Activated CD4-positive, CD25-positive, alpha-beta regulatory T cell (primary cell): ENCODE measurements around the gene OCIAD1.
"Not testable (repeated sequence)": the region's sequence is repeated elsewhere in the genome, so short reads cannot be mapped to it uniquely, and the experiment has no call there.

Experiments used
- DNase-seq, 4 experiments: peaks; one replicate each; lab custom pipeline; 2025; lab: John Stamatoyannopoulos, UW

Gene OCIAD1

GRCh38 chr4:48821431-48821830 is 9.5 kb upstream of the OCIAD1 start:
- not testable (repeated sequence) for DNase-seq

GRCh38 chr4:48827622-48828021 is 3.3 kb upstream of the OCIAD1 start:
- DNase-seq = no peak

- DNase-seq = no peak
These were observed 693 bp downstream of the OCIAD1 start for GRCh38 chr4:48831532-48832030.

- DNase-seq = no peak
These were observed 1.7 kb downstream of the OCIAD1 start for GRCh38 chr4:48832571-48832970.

- DNase-seq = no peak
These were observed 5.8 kb downstream of the OCIAD1 start for GRCh38 chr4:48836658-48837057.

GRCh38 chr4:48841045-48841827 is 10.3 kb downstream of the OCIAD1 start:
- DNase-seq = no peak

- DNase-seq = no peak
These were observed 14.0 kb downstream of the OCIAD1 start for GRCh38 chr4:48844843-48845242.

GRCh38 chr4:48848799-48849198 is 17.9 kb downstream of the OCIAD1 start:
- not testable (repeated sequence) for DNase-seq

GRCh38 chr4:48851651-48852050 is 20.8 kb downstream of the OCIAD1 start:
- DNase-seq = no peak

GRCh38 chr4:48853604-48854394 is 22.9 kb downstream of the OCIAD1 start:
- no peak for DNase-seq

- no peak for DNase-seq
These were observed 23.5 kb downstream of the OCIAD1 start for GRCh38 chr4:48854395-48854683.

- DNase-seq = no peak
These were observed 24.1 kb downstream of the OCIAD1 start for GRCh38 chr4:48854982-48855381.

- no peak for DNase-seq
These were observed 27.2 kb downstream of the OCIAD1 start for GRCh38 chr4:48858130-48858529.

GRCh38 chr4:48862038-48862437 is 31.1 kb downstream of the OCIAD1 start:
- DNase-seq = no peak

- DNase-seq = no peak
These were observed 31.8 kb downstream of the OCIAD1 start for GRCh38 chr4:48862661-48863060.

GRCh38 chr4:48863728-48864127 is 32.8 kb downstream of the OCIAD1 start:
- DNase-seq = no peak

GRCh38 chr4:48864696-48865095 is 33.8 kb downstream of the OCIAD1 start:
- DNase-seq = not testable (repeated sequence)

- DNase-seq = no peak
These were observed 47.1 kb downstream of the OCIAD1 start for GRCh38 chr4:48877827-48878535.

- DNase-seq = no peak
These were observed 48.9 kb downstream of the OCIAD1 start for GRCh38 chr4:48879561-48880442.

- not testable (repeated sequence) for DNase-seq
These were observed 50.8 kb downstream of the OCIAD1 start for GRCh38 chr4:48881646-48882045.

- DNase-seq = not testable (repeated sequence)
These were observed 58.9 kb downstream of the OCIAD1 start for GRCh38 chr4:48889750-48890149.
